HG03045 (cell line): Measurements from ENCODE around the gene SCGB2B2.
"Not testable (repeated sequence)": the region's sequence is repeated elsewhere in the genome, so short reads cannot be mapped to it uniquely, and the experiment has no call there.

ENCODE experiments used
- ATAC-seq: cut with Tn5 transposase; IDR thresholded peaks from one replicate; pipeline ENCODE4 v1.9.1; 2021; ENCODE audit warnings: mild to moderate bottlenecking, moderate library complexity; ENCODE audit not compliant: unreplicated experiment

Gene SCGB2B2

GRCh38 chr19:34671972-34672371, 5.0 kb downstream of the SCGB2B2 start:
- ATAC-seq, result no peak

DNA sequence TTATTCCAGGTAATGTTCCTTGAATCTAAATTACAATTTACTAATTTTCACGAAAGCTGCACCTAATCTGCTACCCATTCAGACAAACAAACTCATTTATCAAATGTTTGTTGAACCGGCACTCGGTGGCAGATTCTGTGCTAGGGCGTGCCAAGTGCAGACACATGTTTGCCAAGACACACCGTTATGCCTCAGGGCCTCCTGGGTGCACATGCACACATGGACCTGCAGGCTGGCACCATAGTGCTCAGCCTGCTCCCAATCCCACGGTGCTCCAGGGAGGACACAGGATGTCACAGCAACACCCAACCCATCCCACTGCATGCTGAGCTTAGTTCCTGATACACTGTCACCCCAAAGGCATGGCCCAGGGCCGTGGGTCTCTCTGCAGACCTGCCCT, 7.7 kb downstream of the SCGB2B2 start:
- ATAC-seq, result no peak

- not testable (repeated sequence) for ATAC-seq
These were observed 8.3 kb downstream of the SCGB2B2 start for GRCh38 chr19:34668690-34669089.

DNA sequence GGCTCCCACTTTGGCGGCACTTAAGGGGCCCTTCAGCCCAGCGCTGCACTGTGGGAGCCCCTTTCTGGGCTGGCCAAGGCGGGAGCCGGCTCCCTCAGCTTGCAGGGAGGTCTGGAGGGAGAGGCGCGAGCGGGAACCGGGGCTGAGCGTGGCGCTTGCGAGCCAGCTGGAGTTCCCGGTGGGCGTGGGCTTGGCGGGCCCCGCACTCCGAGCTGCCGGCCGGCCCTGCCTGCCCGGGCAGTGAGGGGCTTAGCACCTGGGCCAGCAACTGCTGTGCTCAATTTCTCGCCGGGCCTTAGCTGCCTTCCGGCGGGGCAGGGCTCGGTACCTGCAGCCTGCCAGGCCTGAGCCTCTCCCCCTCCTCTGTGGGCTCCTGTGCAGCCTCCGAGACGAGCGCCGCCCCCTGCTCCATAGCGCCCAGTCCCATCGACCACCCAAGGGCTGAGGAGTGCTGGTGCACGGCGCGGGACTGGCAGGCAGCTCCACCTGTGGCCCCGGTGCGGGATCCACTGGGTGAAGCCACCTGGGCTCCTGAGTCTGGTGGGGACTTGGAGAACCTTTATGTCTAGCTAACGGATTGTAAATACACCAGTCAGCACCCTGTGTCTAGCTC, 8.8 kb downstream of the SCGB2B2 start:
- not testable (repeated sequence) for ATAC-seq

- ATAC-seq, result no peak
These were observed 9.4 kb downstream of the SCGB2B2 start for GRCh38 chr19:34667349-34668076.

- no peak for ATAC-seq
These were observed 10.0 kb downstream of the SCGB2B2 start for GRCh38 chr19:34666958-34667265.

DNA sequence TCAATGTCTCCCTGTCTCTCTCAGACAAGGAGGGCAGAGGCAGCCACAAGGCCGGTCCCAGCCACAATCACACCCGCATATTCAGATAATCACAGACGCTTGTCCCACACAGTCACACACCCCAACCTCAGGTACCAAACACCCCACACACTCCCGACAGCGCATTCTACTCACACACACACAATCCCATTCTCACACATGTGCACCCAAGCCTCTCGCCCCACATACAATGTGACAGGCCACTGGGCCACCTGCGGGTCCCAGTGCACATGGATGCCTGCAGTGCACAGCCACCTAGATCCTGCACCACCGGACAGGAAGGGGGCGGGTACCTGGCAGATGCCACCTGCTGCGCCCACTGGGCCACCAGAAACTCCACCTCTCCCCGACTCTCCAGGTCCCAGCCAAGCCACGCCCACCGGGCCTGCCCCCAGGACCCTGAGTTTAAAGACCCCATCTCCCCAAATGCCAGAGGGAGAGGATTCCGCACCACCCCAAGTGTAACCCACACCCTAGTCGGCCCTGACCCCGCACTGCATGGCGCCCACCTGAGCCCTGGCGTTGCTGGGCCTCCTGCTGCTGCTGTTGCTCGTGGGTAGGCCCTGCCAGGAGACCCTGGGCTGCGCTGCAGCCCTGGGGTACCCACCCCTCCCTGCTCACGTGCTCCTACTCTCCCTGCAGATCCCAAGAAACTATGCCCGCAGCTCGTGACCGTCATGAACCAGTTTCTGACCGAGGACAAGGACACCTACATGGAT, 10.6 kb downstream of the SCGB2B2 start:
- no peak for ATAC-seq

GRCh38 chr19:34665275-34665674, 11.7 kb downstream of the SCGB2B2 start:
- ATAC-seq, result not testable (repeated sequence)

- ATAC-seq, result no peak
These were observed 12.1 kb downstream of the SCGB2B2 start for GRCh38 chr19:34664870-34665269.

- ATAC-seq, result no peak
These were observed 12.8 kb downstream of the SCGB2B2 start for GRCh38 chr19:34664168-34664567.

DNA sequence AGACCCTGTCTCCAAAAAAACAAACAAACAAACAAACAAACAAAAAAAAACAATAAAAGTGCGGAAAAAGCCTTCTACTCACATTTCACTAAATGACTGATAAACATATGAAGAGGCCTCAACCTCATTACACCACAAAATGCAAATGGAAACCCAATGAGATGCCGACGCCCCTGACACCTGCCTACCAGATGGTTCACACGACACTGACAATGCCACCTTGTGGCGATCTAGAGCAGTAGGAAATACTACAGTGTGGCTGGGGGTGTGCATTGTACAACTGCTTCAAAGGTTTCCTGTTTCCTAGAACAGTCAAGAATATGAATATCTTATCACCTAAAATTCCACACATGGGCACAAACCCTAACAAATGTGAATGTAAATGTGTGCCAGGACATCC, 14.0 kb downstream of the SCGB2B2 start:
- ATAC-seq, result no peak

DNA sequence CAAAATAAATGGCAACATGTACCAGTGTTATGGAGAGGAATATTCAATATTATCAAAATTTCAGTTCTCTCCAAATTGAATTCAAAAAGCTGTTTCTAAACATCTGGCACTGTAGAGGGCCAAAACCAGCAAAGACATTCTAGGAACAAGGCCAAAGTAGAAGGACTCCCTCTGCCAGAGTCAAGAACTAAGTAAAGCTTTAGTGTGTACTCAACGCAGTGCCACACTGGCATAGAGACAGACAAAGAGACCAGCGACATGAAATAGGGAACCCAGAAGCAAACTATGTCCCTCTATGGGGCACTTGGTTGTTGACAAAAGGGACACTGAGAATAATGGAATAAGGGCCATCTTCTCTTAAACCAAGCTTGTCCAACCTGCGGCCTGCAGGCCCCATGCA, 15.6 kb downstream of the SCGB2B2 start:
- ATAC-seq, result no peak

- no peak for ATAC-seq
These were observed 21.3 kb downstream of the SCGB2B2 start for GRCh38 chr19:34655651-34656050.

DNA sequence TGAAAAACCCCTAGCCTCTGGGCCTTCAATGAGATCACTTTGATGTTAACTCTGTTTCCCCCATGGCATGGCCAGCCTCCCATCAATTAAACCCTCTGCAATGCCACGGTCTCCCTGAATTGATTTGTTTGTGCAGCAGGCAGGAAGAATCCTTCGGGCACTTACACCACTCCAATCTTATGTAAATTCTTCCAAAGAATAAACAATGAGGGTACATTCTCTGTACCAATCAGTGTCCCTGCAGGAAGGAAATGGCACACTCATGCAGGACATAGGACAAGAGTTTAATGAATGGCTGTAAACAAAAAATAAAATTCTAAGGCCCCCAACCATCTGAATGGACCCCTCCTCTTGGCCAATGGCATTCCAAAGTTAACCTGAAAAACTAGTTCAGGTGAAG, 22.2 kb downstream of the SCGB2B2 start:
- no peak for ATAC-seq

DNA sequence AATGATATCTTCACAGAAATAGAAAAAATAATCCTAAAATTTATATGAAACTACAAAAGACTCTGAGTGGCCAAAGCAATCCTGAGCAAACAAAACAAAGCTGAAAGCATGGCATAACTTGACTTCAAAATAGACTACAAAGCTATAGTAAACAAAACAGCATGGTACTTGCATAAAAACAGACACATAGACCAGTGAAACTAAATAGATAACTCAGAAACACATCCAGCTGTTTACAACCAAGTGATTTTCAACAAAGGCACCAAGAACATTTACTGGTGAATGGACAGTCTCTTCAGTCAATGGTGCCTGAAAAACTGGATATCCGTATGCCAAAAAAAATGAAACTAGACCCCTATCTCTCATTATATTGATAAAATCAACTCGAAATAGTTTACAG, 25.2 kb downstream of the SCGB2B2 start:
- no peak for ATAC-seq

GRCh38 chr19:34649886-34650543, 26.9 kb downstream of the SCGB2B2 start:
- ATAC-seq, result no peak

- no peak for ATAC-seq
These were observed 31.4 kb downstream of the SCGB2B2 start for GRCh38 chr19:34645551-34645950.

- ATAC-seq, result no peak
These were observed 31.9 kb downstream of the SCGB2B2 start for GRCh38 chr19:34644991-34645461.

GRCh38 chr19:34642241-34642640, 34.7 kb downstream of the SCGB2B2 start:
- ATAC-seq, result no peak

GRCh38 chr19:34639491-34640085, 37.4 kb downstream of the SCGB2B2 start:
- no peak for ATAC-seq

- ATAC-seq, result no peak
These were observed 43.2 kb downstream of the SCGB2B2 start for GRCh38 chr19:34633802-34634201.
